GM23338 (cell line): Measurements from ENCODE around the gene PDLIM5. TPM values are rescaled to one million over a fixed set of nuclear protein-coding genes. Genes with fewer than 3 reads are reported as not detected.

Experiments
- ATAC-seq: fragments of 200-7000 bp; cut with Tn5 transposase; 3 replicates; pipeline ENCODE4 v1.9.1; 2020
- DNase-seq: peaks from one replicate; pipeline ENCODE4 v3.0.0-alpha.2; 2015; ENCODE audit warnings: low spot score
- H2AFZ ChIP-seq: fragments of 200-600 bp; sonication (generic); 2 replicates; pipeline ENCODE4 v1.8.0; 2016; ENCODE audit warnings: antibody characterized with exemption, mild to moderate bottlenecking, moderate library complexity
- H3F3A ChIP-seq: fragments of 200-600 bp; sonication (generic); replicated peaks from 2 replicates; pipeline ENCODE4 v1.8.0; 2017; ENCODE audit warnings: antibody characterized with exemption, mixed run types, low read depth
- H3K27ac ChIP-seq: fragments of 200-600 bp; sonication (generic); 2 replicates; pipeline ENCODE4 v1.6.1; 2016; ENCODE audit warnings: low read depth
- H3K27me3 ChIP-seq: fragments of 200-600 bp; sonication (generic); 2 replicates; pipeline ENCODE4 v1.8.0; 2016; ENCODE audit warnings: mild to moderate bottlenecking, mixed run types, moderate library complexity; ENCODE audit not compliant: insufficient read depth
- H3K36me3 ChIP-seq: fragments of 200-600 bp; sonication (generic); 2 replicates; pipeline ENCODE4 v1.8.0; 2016; ENCODE audit warnings: mild to moderate bottlenecking; ENCODE audit not compliant: insufficient read depth
- H3K4me1 ChIP-seq: fragments of 200-600 bp; sonication (generic); 2 replicates; pipeline ENCODE4 v1.8.0; 2016; ENCODE audit warnings: mild to moderate bottlenecking, moderate library complexity; ENCODE audit not compliant: insufficient read depth
- H3K4me2 ChIP-seq: fragments of 200-600 bp; sonication (generic); 2 replicates; pipeline ENCODE4 v1.7.1; 2017; ENCODE audit warnings: mixed run types
- H3K4me3 ChIP-seq: fragments of 200-600 bp; sonication (generic); 2 replicates; pipeline ENCODE4 v1.6.1; 2016; ENCODE audit warnings: mixed run types
- H3K79me2 ChIP-seq: fragments of 200-600 bp; sonication (generic); replicated peaks from 2 replicates; pipeline ENCODE4 v1.8.0; 2017; ENCODE audit warnings: mild to moderate bottlenecking; ENCODE audit not compliant: insufficient read depth
- H3K9me2 ChIP-seq: fragments of 200-600 bp; sonication (generic); 2 replicates; pipeline ENCODE4 v1.8.0; 2017; ENCODE audit not compliant: insufficient read depth
- H4K20me1 ChIP-seq: fragments of 200-600 bp; sonication (generic); replicated peaks from 2 replicates; pipeline ENCODE4 v1.8.0; 2017; ENCODE audit warnings: mild to moderate bottlenecking; ENCODE audit not compliant: insufficient read depth
- H3K27ac Mint-ChIP-seq: 2 replicates; pipeline ENCODE4 v1.8.0; 2020; ENCODE audit warnings: inconsistent platforms, mild to moderate bottlenecking, moderate library complexity, mixed read lengths
- H3K27me3 Mint-ChIP-seq: 3 replicates; pipeline ENCODE4 v1.8.0; 2022; ENCODE audit warnings: low read depth, mild to moderate bottlenecking, moderate library complexity, mixed read lengths, inconsistent platforms; ENCODE audit not compliant: insufficient read depth, poor library complexity
- H3K36me3 Mint-ChIP-seq: 3 replicates; pipeline ENCODE4 v1.8.0; 2021; ENCODE audit warnings: low read depth, mild to moderate bottlenecking, inconsistent platforms, moderate library complexity, mixed read lengths
- H3K4me1 Mint-ChIP-seq: 3 replicates; pipeline ENCODE4 v1.8.0; 2020; ENCODE audit warnings: mild to moderate bottlenecking, inconsistent platforms, mixed read lengths
- H3K4me3 Mint-ChIP-seq: 3 replicates; pipeline ENCODE4 v1.8.0; 2021; ENCODE audit warnings: moderate library complexity, mild to moderate bottlenecking, inconsistent platforms, mixed read lengths
- H3K9me3 Mint-ChIP-seq: 3 replicates; pipeline ENCODE4 v1.8.0; 2020; ENCODE audit warnings: moderate library complexity, mild to moderate bottlenecking, inconsistent platforms, mixed read lengths
- CREB1 ChIP-seq: fragments of 250-450 bp; sonication (Bioruptor Pico); IDR thresholded peaks from 2 replicates; pipeline ENCODE4 v1.5.0; 2020; ENCODE audit warnings: low read depth, mild to moderate bottlenecking, moderate library complexity
- EZH2 ChIP-seq: fragments of 200-600 bp; sonication (generic); IDR thresholded peaks from one replicate; pipeline ENCODE4 v1.8.0; 2017; ENCODE audit warnings: antibody characterized with exemption, mild to moderate bottlenecking, low read depth; ENCODE audit not compliant: unreplicated experiment
- NANOG ChIP-seq: IDR thresholded peaks from 2 replicates; pipeline ENCODE4 v1.6.1; 2016; ENCODE audit warnings: antibody characterized with exemption, borderline replicate concordance
- POLR2AphosphoS5 ChIP-seq: IDR thresholded peaks from 2 replicates; pipeline ENCODE4 v1.6.1; 2016; ENCODE audit warnings: antibody characterized with exemption, low read depth
- STAT1 ChIP-seq: IDR thresholded peaks from one replicate; pipeline ENCODE4 v1.6.1; 2016; ENCODE audit warnings: antibody characterized with exemption; ENCODE audit not compliant: unreplicated experiment
- ZNF114 ChIP-seq: fragments of 250-450 bp; sonication (Bioruptor Pico); IDR thresholded peaks from 2 replicates; pipeline ENCODE4 v1.5.0; 2020; ENCODE audit warnings: mild to moderate bottlenecking, moderate library complexity
- ZNF331 ChIP-seq: fragments of 250-450 bp; sonication (Bioruptor Pico); IDR thresholded peaks from 2 replicates; pipeline ENCODE4 v1.5.0; 2020; ENCODE audit warnings: low read depth, mild to moderate bottlenecking, moderate library complexity
- polyA plus RNA-seq: library from polyadenylated mRNA; unstranded; fragments of >200 nt; fragmentation: Nextera tagmentation; extraction: Ambion mirVana; gene quantifications from 2 replicates; pipeline ENCODE4 v1.2.1, GENCODE V29; 2016
- total RNA-seq: library from RNA; depleted of rRNA; stranded (reverse); fragments of >200 nt; shearing (Covaris generic); gene quantifications from 2 replicates; pipeline ENCODE4 v1.2.3, GENCODE V29; 2014
- TF ChIP-seq, protein P1 (sequence below): IDR thresholded peaks from 2 replicates; pipeline ENCODE4 v1.6.1; 2016; ENCODE audit warnings: antibody characterized with exemption
- TF ChIP-seq, protein P2 (sequence below), 2 experiments: fragments of 200-600 bp in 1 of 2; sonication (generic) in 1 of 2; conservative IDR thresholded peaks; 2 replicates each; pipeline versions ENCODE4 v1.5.1 to v1.6.1; 2016 to 2017; ENCODE audit warnings: antibody characterized with exemption in 2 of 2, low read depth in 2 of 2, mild to moderate bottlenecking in 2 of 2, moderate library complexity in 1 of 2
- TF ChIP-seq, protein P3 (sequence below): IDR thresholded peaks from one replicate; pipeline ENCODE4 v1.6.1; 2018; ENCODE audit warnings: antibody characterized with exemption; ENCODE audit not compliant: unreplicated experiment

PDLIM5 gene
- total and polyA plus RNA-seq, 2 experiments from 2014 or later = 45.2 to 53.0 TPM

DNA sequence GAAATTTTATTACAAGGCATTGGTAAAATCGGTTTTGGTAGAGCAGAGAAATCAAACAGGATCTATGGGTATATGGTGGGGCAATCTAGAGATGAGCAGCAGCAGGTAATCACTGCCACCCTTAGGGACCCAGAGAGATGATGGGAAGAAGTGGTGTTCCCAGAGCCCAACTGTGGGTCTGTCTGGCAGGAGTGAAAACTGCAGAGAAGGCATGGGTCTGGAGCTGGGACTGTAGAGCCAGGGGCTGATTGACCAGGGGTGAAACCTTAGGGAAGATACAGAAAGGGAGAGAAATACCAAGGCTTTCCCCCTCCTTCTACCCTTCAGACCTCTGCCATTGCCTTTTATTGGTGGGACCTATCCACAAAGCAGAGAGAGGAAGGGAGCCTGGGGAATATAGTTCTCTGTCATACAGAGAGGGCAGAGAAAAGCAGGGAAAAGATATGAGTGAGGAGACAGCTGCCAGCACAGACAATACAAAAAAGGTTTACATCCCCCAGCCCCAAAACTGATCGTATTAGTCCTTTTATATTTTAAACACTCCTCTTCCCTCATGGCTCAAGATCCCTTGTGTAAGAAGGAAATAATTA lies 28.7 kb downstream of the PDLIM5 start:
- Mint-ChIP-seq H3K36me3 (no peaks in the 10 kb centered on the region), H3K4me1 (peaks cover 31% of the 10 kb centered on the region), H3K9me3 (no peaks in the 10 kb centered on the region), H3K27ac (0 out of 2 replicates have a peak overlapping the region, but pooled peaks have one; percentile 37), H3K27me3 (peaks cover 6% of the 10 kb centered on the region), H3K4me3 (no peak overlapping the region)
- no peak for DNase-seq
- peak; percentile 71 for ATAC-seq
- Histone ChIP-seq H4K20me1 (no peaks in the 10 kb centered on the region), H3K36me3 (no peaks in the 10 kb centered on the region), H2AFZ (no peak overlapping the region), H3K9me2 (no peaks in the 10 kb centered on the region), H3F3A (no peaks in the 10 kb centered on the region), H3K4me3 (no peak overlapping the region), H3K4me2 (no peak overlapping the region), H3K4me1 (peaks cover 17% of the 10 kb centered on the region), H3K79me2 (peaks cover 45% of the 10 kb centered on the region), H3K27ac (no peak overlapping the region), H3K27me3 (no peaks in the 10 kb centered on the region)
- TF ChIP-seq, protein P1, sequence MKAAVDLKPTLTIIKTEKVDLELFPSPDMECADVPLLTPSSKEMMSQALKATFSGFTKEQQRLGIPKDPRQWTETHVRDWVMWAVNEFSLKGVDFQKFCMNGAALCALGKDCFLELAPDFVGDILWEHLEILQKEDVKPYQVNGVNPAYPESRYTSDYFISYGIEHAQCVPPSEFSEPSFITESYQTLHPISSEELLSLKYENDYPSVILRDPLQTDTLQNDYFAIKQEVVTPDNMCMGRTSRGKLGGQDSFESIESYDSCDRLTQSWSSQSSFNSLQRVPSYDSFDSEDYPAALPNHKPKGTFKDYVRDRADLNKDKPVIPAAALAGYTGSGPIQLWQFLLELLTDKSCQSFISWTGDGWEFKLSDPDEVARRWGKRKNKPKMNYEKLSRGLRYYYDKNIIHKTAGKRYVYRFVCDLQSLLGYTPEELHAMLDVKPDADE = no peak
- TF ChIP-seq STAT1 (no peak), NANOG (no peak)

DNA sequence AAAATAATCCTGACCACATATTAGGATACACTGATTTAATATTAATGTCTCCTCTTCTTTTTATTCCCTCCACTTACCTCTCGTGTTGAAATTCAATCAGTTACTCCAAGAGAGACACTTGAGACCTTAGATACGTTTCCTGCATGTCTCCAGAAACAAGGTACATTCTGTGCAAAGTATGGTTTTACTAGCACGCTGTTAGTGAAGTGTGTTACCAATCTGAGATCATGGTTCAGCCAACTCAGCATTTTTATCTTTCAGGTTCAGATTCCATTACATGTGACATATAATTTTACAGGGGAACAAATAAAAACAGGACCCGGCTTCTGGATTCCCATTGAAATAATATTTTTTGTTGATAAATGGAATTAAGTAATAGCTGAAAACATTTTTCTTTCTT lies 32.2 kb downstream of the PDLIM5 start:
- Histone ChIP-seq H3K4me2 (no peak overlapping the region), H2AFZ (no peak overlapping the region), H3K36me3 (no peaks in the 10 kb centered on the region), H3K27me3 (no peaks in the 10 kb centered on the region), H4K20me1 (no peaks in the 10 kb centered on the region), H3F3A (no peaks in the 10 kb centered on the region), H3K9me2 (no peaks in the 10 kb centered on the region), H3K4me3 (no peak overlapping the region), H3K79me2 (peaks cover 25% of the 10 kb centered on the region), H3K27ac (no peak overlapping the region), H3K4me1 (peaks cover 3% of the 10 kb centered on the region)
- ATAC-seq = no peak
- Mint-ChIP-seq H3K4me3 (no peak overlapping the region), H3K4me1 (peaks cover 16% of the 10 kb centered on the region), H3K9me3 (no peaks in the 10 kb centered on the region), H3K27ac (no peak overlapping the region), H3K27me3 (peaks cover 6% of the 10 kb centered on the region), H3K36me3 (no peaks in the 10 kb centered on the region)
- no peak for DNase-seq
- no peak for TF ChIP-seq NANOG
- no peak for TF ChIP-seq POLR2AphosphoS5
- TF ChIP-seq, protein P2, sequence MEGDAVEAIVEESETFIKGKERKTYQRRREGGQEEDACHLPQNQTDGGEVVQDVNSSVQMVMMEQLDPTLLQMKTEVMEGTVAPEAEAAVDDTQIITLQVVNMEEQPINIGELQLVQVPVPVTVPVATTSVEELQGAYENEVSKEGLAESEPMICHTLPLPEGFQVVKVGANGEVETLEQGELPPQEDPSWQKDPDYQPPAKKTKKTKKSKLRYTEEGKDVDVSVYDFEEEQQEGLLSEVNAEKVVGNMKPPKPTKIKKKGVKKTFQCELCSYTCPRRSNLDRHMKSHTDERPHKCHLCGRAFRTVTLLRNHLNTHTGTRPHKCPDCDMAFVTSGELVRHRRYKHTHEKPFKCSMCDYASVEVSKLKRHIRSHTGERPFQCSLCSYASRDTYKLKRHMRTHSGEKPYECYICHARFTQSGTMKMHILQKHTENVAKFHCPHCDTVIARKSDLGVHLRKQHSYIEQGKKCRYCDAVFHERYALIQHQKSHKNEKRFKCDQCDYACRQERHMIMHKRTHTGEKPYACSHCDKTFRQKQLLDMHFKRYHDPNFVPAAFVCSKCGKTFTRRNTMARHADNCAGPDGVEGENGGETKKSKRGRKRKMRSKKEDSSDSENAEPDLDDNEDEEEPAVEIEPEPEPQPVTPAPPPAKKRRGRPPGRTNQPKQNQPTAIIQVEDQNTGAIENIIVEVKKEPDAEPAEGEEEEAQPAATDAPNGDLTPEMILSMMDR (conservative IDR thresholded peaks at IDR 0.05; ENCODE audit: low read depth in 2 of 2) = no peak
- TF ChIP-seq CREB1 (CRISPR knock-in tag) = no peak
- TF ChIP-seq EZH2 = no peak
- TF ChIP-seq, protein P3, sequence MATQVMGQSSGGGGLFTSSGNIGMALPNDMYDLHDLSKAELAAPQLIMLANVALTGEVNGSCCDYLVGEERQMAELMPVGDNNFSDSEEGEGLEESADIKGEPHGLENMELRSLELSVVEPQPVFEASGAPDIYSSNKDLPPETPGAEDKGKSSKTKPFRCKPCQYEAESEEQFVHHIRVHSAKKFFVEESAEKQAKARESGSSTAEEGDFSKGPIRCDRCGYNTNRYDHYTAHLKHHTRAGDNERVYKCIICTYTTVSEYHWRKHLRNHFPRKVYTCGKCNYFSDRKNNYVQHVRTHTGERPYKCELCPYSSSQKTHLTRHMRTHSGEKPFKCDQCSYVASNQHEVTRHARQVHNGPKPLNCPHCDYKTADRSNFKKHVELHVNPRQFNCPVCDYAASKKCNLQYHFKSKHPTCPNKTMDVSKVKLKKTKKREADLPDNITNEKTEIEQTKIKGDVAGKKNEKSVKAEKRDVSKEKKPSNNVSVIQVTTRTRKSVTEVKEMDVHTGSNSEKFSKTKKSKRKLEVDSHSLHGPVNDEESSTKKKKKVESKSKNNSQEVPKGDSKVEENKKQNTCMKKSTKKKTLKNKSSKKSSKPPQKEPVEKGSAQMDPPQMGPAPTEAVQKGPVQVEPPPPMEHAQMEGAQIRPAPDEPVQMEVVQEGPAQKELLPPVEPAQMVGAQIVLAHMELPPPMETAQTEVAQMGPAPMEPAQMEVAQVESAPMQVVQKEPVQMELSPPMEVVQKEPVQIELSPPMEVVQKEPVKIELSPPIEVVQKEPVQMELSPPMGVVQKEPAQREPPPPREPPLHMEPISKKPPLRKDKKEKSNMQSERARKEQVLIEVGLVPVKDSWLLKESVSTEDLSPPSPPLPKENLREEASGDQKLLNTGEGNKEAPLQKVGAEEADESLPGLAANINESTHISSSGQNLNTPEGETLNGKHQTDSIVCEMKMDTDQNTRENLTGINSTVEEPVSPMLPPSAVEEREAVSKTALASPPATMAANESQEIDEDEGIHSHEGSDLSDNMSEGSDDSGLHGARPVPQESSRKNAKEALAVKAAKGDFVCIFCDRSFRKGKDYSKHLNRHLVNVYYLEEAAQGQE = no peak
- no peak for TF ChIP-seq STAT1
- TF ChIP-seq, protein P1 = no peak
- TF ChIP-seq ZNF114 = no peak
- no peak for TF ChIP-seq ZNF331
